H1 (cell line): ENCODE data around the gene SLC25A17. TPM values are rescaled to one million over a fixed set of nuclear protein-coding genes. Genes with fewer than 3 reads are reported as not detected.

Experiments used
- polyA plus RNA-seq, 7 experiments: library from polyadenylated mRNA; depleted of rRNA in 3 of 7; stranded (reverse) in 5 of 7; unstranded in 2 of 7; fragments of >200 nt in 5 of 7; fragments of 200-250 nt in 2 of 7; gene quantifications; 1 replicate in 5 of 7; 2 replicates in 1 of 7; 4 replicates in 1 of 7; pipeline versions ENCODE4 v1.2.1 to v1.2.3, GENCODE V29; 2011 to 2013; ENCODE audit warnings: missing spikeins in 2 of 7, mixed read lengths in 2 of 7
- total RNA-seq: library from RNA; stranded (reverse); fragmentation: NEBNext Ultra II Directional; extraction: Animal tissue kit (Norgen Biotek cat#: 25700); gene quantifications from 2 replicates; pipeline ENCODE4 v1.2.1, GENCODE V29; 2021
- TF ChIP-seq, protein P1 (sequence below): fragments of 300-600 bp; sonication (generic); IDR thresholded peaks from 2 replicates; pipeline ENCODE4 v1.7.1; 2012; ENCODE audit warnings: low read length, moderate library complexity, mild to moderate bottlenecking, inconsistent platforms; ENCODE audit not compliant: insufficient replicate concordance
- TF ChIP-seq, protein P2 (sequence below): IDR thresholded peaks from 2 replicates; pipeline ENCODE4 v1.6.1; 2011; ENCODE audit warnings: low read length, improper control_type of control experiment

Gene SLC25A17
- total and polyA plus RNA-seq, 2 of the 8 experiments (the other 6 are each of a cell fraction or from before 2014, with no cell fraction given): 17.9 to 40.4 TPM

DNA sequence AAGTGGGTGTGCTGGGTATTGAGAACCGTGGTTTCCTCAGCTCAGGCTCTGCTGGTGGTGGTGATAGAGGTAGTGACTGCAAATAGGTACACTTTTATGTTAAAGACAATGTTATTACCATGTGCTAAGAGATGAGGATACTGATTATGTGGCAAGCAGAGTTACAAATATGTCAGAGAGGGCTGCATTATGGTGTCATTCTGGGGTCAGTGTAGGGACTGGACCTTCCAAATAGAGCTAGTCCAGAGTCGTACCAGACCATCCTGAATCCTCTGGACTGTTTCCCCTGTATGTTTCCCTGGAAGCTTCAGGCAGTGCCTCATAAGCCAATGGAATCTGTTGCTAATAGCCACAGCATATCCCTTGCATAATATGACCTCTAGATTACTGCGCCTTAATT lies 42.9 kb upstream of the SLC25A17 start, which contains the start of gene DNAJB7 (continued):
- TF ChIP-seq, protein P1, sequence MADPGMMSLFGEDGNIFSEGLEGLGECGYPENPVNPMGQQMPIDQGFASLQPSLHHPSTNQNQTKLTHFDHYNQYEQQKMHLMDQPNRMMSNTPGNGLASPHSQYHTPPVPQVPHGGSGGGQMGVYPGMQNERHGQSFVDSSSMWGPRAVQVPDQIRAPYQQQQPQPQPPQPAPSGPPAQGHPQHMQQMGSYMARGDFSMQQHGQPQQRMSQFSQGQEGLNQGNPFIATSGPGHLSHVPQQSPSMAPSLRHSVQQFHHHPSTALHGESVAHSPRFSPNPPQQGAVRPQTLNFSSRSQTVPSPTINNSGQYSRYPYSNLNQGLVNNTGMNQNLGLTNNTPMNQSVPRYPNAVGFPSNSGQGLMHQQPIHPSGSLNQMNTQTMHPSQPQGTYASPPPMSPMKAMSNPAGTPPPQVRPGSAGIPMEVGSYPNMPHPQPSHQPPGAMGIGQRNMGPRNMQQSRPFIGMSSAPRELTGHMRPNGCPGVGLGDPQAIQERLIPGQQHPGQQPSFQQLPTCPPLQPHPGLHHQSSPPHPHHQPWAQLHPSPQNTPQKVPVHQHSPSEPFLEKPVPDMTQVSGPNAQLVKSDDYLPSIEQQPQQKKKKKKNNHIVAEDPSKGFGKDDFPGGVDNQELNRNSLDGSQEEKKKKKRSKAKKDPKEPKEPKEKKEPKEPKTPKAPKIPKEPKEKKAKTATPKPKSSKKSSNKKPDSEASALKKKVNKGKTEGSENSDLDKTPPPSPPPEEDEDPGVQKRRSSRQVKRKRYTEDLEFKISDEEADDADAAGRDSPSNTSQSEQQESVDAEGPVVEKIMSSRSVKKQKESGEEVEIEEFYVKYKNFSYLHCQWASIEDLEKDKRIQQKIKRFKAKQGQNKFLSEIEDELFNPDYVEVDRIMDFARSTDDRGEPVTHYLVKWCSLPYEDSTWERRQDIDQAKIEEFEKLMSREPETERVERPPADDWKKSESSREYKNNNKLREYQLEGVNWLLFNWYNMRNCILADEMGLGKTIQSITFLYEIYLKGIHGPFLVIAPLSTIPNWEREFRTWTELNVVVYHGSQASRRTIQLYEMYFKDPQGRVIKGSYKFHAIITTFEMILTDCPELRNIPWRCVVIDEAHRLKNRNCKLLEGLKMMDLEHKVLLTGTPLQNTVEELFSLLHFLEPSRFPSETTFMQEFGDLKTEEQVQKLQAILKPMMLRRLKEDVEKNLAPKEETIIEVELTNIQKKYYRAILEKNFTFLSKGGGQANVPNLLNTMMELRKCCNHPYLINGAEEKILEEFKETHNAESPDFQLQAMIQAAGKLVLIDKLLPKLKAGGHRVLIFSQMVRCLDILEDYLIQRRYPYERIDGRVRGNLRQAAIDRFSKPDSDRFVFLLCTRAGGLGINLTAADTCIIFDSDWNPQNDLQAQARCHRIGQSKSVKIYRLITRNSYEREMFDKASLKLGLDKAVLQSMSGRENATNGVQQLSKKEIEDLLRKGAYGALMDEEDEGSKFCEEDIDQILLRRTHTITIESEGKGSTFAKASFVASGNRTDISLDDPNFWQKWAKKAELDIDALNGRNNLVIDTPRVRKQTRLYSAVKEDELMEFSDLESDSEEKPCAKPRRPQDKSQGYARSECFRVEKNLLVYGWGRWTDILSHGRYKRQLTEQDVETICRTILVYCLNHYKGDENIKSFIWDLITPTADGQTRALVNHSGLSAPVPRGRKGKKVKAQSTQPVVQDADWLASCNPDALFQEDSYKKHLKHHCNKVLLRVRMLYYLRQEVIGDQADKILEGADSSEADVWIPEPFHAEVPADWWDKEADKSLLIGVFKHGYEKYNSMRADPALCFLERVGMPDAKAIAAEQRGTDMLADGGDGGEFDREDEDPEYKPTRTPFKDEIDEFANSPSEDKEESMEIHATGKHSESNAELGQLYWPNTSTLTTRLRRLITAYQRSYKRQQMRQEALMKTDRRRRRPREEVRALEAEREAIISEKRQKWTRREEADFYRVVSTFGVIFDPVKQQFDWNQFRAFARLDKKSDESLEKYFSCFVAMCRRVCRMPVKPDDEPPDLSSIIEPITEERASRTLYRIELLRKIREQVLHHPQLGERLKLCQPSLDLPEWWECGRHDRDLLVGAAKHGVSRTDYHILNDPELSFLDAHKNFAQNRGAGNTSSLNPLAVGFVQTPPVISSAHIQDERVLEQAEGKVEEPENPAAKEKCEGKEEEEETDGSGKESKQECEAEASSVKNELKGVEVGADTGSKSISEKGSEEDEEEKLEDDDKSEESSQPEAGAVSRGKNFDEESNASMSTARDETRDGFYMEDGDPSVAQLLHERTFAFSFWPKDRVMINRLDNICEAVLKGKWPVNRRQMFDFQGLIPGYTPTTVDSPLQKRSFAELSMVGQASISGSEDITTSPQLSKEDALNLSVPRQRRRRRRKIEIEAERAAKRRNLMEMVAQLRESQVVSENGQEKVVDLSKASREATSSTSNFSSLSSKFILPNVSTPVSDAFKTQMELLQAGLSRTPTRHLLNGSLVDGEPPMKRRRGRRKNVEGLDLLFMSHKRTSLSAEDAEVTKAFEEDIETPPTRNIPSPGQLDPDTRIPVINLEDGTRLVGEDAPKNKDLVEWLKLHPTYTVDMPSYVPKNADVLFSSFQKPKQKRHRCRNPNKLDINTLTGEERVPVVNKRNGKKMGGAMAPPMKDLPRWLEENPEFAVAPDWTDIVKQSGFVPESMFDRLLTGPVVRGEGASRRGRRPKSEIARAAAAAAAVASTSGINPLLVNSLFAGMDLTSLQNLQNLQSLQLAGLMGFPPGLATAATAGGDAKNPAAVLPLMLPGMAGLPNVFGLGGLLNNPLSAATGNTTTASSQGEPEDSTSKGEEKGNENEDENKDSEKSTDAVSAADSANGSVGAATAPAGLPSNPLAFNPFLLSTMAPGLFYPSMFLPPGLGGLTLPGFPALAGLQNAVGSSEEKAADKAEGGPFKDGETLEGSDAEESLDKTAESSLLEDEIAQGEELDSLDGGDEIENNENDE: no peak
- TF ChIP-seq, protein P2, sequence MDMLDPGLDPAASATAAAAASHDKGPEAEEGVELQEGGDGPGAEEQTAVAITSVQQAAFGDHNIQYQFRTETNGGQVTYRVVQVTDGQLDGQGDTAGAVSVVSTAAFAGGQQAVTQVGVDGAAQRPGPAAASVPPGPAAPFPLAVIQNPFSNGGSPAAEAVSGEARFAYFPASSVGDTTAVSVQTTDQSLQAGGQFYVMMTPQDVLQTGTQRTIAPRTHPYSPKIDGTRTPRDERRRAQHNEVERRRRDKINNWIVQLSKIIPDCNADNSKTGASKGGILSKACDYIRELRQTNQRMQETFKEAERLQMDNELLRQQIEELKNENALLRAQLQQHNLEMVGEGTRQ: no peak
- TF ChIP-seq, all 59 proteins: peak for 0
